ENCODE measurements around the gene OPN1SW.

OPN1SW gene

GRCh38 chr7:128801667-128802418 is 26.2 kb upstream of the OPN1SW start:
- Mint-ChIP-seq H3K9me3 (no peaks in the 10 kb centered on the region), H3K4me3 (no peak overlapping the region), H3K36me3 (no peaks in the 10 kb centered on the region), H3K4me1 (no peaks in the 10 kb centered on the region), H3K27me3 (no peaks in the 10 kb centered on the region), H3K27ac (no peak overlapping the region)
- DNase-seq, result no peak
- CTCF ChIA-PET, result no interaction called here

GRCh38 chr7:128801003-128801402 is 25.4 kb upstream of the OPN1SW start:
- CTCF ChIA-PET, result no interaction called here
- H3K27ac Mint-ChIP-seq, result no peak overlapping the region
- H3K36me3 Mint-ChIP-seq, result no peaks in the 10 kb centered on the region

GRCh38 chr7:128800567-128800966 is 25.0 kb upstream of the OPN1SW start:
- Mint-ChIP-seq H3K27ac (no peak overlapping the region), H3K36me3 (no peaks in the 10 kb centered on the region), H3K27me3 (no peaks in the 10 kb centered on the region), H3K4me3 (no peak overlapping the region), H3K4me1 (no peaks in the 10 kb centered on the region), H3K9me3 (no peaks in the 10 kb centered on the region)
- CTCF ChIA-PET, result no interaction called here
- no peak for DNase-seq

More at GRCh38 chr7:128801003-128801402, 25.4 kb upstream of the OPN1SW start:
- no peak for DNase-seq
- Mint-ChIP-seq H3K4me3 (no peak overlapping the region), H3K4me1 (no peaks in the 10 kb centered on the region), H3K9me3 (no peaks in the 10 kb centered on the region), H3K27me3 (no peaks in the 10 kb centered on the region)

GRCh38 chr7:128799451-128799850 is 23.9 kb upstream of the OPN1SW start:
- no peaks in the 10 kb centered on the region for H3K9me3 Mint-ChIP-seq
- DNase-seq, result no peak
- CTCF ChIA-PET, result no interaction called here
- no peaks in the 10 kb centered on the region for H3K36me3 Mint-ChIP-seq
- no peaks in the 10 kb centered on the region for H3K27me3 Mint-ChIP-seq
- no peak overlapping the region for H3K4me3 Mint-ChIP-seq
- no peaks in the 10 kb centered on the region for H3K4me1 Mint-ChIP-seq
- H3K27ac Mint-ChIP-seq, result no peak overlapping the region

- Mint-ChIP-seq H3K4me1 (peaks cover 3% of the 10 kb centered on the region), H3K36me3 (no peaks in the 10 kb centered on the region), H3K27me3 (peaks cover 22% of the 10 kb centered on the region), H3K4me3 (no peak overlapping the region), H3K9me3 (no peaks in the 10 kb centered on the region), H3K27ac (no peak overlapping the region)
- CTCF ChIA-PET, result interaction anchor here (1.6 kb wide), 1 partner anchor 67 kb away, joined by 3 read pairs; no protein-coding TSS in a partner anchor
- DNase-seq, result no peak
These were observed 20.7 kb upstream of the OPN1SW start for GRCh38 chr7:128796327-128796726.

GRCh38 chr7:128795129-128795528 is 19.5 kb upstream of the OPN1SW start:
- Mint-ChIP-seq H3K4me3 (no peak overlapping the region), H3K36me3 (no peaks in the 10 kb centered on the region), H3K27me3 (peaks cover 33% of the 10 kb centered on the region), H3K27ac (no peak overlapping the region), H3K4me1 (peaks cover 6% of the 10 kb centered on the region), H3K9me3 (no peaks in the 10 kb centered on the region)
- no peak for DNase-seq
- CTCF ChIA-PET, result interaction anchor here (0.7 to 1.6 kb wide), 4 partner anchors 22 to 89 kb away, joined by 3 to 9 read pairs (median 4); no protein-coding TSS in a partner anchor

GRCh38 chr7:128794436-128794835 is 18.8 kb upstream of the OPN1SW start:
- H3K27ac Mint-ChIP-seq, result no peak overlapping the region

GRCh38 chr7:128794020-128794419 is 18.4 kb upstream of the OPN1SW start:
- H3K27ac Mint-ChIP-seq, result peak overlapping the region; percentile 61
- DNase-seq, result peak; percentile 60

More at GRCh38 chr7:128794436-128794835, 18.8 kb upstream of the OPN1SW start:
- no peak for DNase-seq
- CTCF ChIA-PET, result interaction anchor here (0.8 to 1.6 kb wide), 4 partner anchors 69 to 89 kb away, joined by 3 to 9 read pairs (median 4); no protein-coding TSS in a partner anchor
- Mint-ChIP-seq H3K9me3 (no peaks in the 10 kb centered on the region), H3K27me3 (peaks cover 40% of the 10 kb centered on the region), H3K36me3 (no peaks in the 10 kb centered on the region), H3K4me1 (peaks cover 7% of the 10 kb centered on the region), H3K4me3 (no peak overlapping the region)

GRCh38 chr7:128793181-128793547 is 17.6 kb upstream of the OPN1SW start:
- no peak overlapping the region for H3K4me3 Mint-ChIP-seq
- no peak overlapping the region for H3K27ac Mint-ChIP-seq
- peaks cover 7% of the 10 kb centered on the region for H3K4me1 Mint-ChIP-seq
- H3K9me3 Mint-ChIP-seq, result no peaks in the 10 kb centered on the region
- H3K36me3 Mint-ChIP-seq, result no peaks in the 10 kb centered on the region
- DNase-seq, result no peak
- CTCF ChIA-PET, result no interaction called here
- peaks cover 52% of the 10 kb centered on the region for H3K27me3 Mint-ChIP-seq

More at GRCh38 chr7:128794020-128794419, 18.4 kb upstream of the OPN1SW start:
- H3K4me1 Mint-ChIP-seq, result peaks cover 7% of the 10 kb centered on the region
- peaks cover 44% of the 10 kb centered on the region for H3K27me3 Mint-ChIP-seq
- CTCF ChIA-PET, result interaction anchor here (0.8 to 1.3 kb wide), 3 partner anchors 85 to 90 kb away, joined by 4 to 9 read pairs (median 5); no protein-coding TSS in a partner anchor
- H3K9me3 Mint-ChIP-seq, result no peaks in the 10 kb centered on the region
- H3K4me3 Mint-ChIP-seq, result no peak overlapping the region
- no peaks in the 10 kb centered on the region for H3K36me3 Mint-ChIP-seq

GRCh38 chr7:128792471-128793180 is 17.0 kb upstream of the OPN1SW start:
- H3K9me3 Mint-ChIP-seq, result no peaks in the 10 kb centered on the region
- peaks cover 52% of the 10 kb centered on the region for H3K27me3 Mint-ChIP-seq
- CTCF ChIA-PET, result interaction anchor here (0.7 kb wide), 1 partner anchor 688 kb away, joined by 4 read pairs; no protein-coding TSS in a partner anchor

GRCh38 chr7:128791972-128792327 is 16.4 kb upstream of the OPN1SW start:
- CTCF ChIA-PET, result interaction anchor here (0.7 kb wide), 1 partner anchor 689 kb away, joined by 4 read pairs; no protein-coding TSS in a partner anchor
- no peaks in the 10 kb centered on the region for H3K9me3 Mint-ChIP-seq
- no peaks in the 10 kb centered on the region for H3K36me3 Mint-ChIP-seq
- H3K4me3 Mint-ChIP-seq, result peak overlapping the region; percentile 81
- no peak overlapping the region for H3K27ac Mint-ChIP-seq
- H3K27me3 Mint-ChIP-seq, result peaks cover 52% of the 10 kb centered on the region
- H3K4me1 Mint-ChIP-seq, result peaks cover 7% of the 10 kb centered on the region
- no peak for DNase-seq

More at GRCh38 chr7:128792471-128793180, 17.0 kb upstream of the OPN1SW start:
- no peaks in the 10 kb centered on the region for H3K36me3 Mint-ChIP-seq
- no peak for DNase-seq
- no peak overlapping the region for H3K27ac Mint-ChIP-seq
- peaks cover 7% of the 10 kb centered on the region for H3K4me1 Mint-ChIP-seq
- peak overlapping the region; percentile 43 for H3K4me3 Mint-ChIP-seq

- peaks cover 56% of the 10 kb centered on the region for H3K27me3 Mint-ChIP-seq
- H3K27ac Mint-ChIP-seq, result no peak within 1 kb of the TSS
- peak within 1 kb of the TSS; percentile 81 for H3K4me3 Mint-ChIP-seq
- no peaks in the 10 kb centered on the region for H3K9me3 Mint-ChIP-seq
- DNase-seq, result peak; percentile 86
- peaks cover 7% of the 10 kb centered on the region for H3K4me1 Mint-ChIP-seq
- H3K36me3 Mint-ChIP-seq, result no peaks in the 10 kb centered on the region
- CTCF ChIA-PET, result no interaction called here
These were observed 15.8 kb upstream of the OPN1SW start, which contains the start of gene CCDC136 for GRCh38 chr7:128791121-128791971. TSS of gene CCDC136 (plus strand) at chr7:128791968. CDS start at chr7:128792412, 444 bp downstream.

- Mint-ChIP-seq H3K27ac (no peak overlapping the region), H3K4me3 (peak overlapping the region; percentile 68), H3K36me3 (no peaks in the 10 kb centered on the region), H3K27me3 (peaks cover 62% of the 10 kb centered on the region), H3K4me1 (peaks cover 7% of the 10 kb centered on the region), H3K9me3 (no peaks in the 10 kb centered on the region)
- CTCF ChIA-PET, result no interaction called here
- peak; percentile 32 for DNase-seq
These were observed 14.9 kb upstream of the OPN1SW start for GRCh38 chr7:128790315-128791041.
